Spinal cord (tissue), 10 donors: ENCODE measurements around the gene ATP9B. TPM values are rescaled to one million over a fixed set of nuclear protein-coding genes. Genes with fewer than 3 reads are reported as not detected.
A peak's percentile ranks its signal among the peaks of the same experiment; 100 is the strongest.
"Not testable (repeated sequence)": the region's sequence is repeated elsewhere in the genome, so short reads cannot be mapped to it uniquely, and the experiment has no call there.

Experiments
- DNase-seq, 6 donors: peaks; one replicate each; pipeline versions ENCODE4 v3.0.0 to v3.0.0-alpha.2; 2013 to 2015; ENCODE audit warnings: low spot score in 6 of 6, low read depth in 4 of 6
- H3K27ac ChIP-seq: one replicate; pipeline ENCODE4 v1.5.1; 2013; ENCODE audit warnings: low read depth, low read length, control low read depth
- H3K27me3 ChIP-seq: one replicate; pipeline ENCODE4 v1.6.1; 2013; ENCODE audit warnings: low read length; ENCODE audit not compliant: control insufficient read depth, insufficient read depth
- H3K36me3 ChIP-seq: one replicate; pipeline ENCODE4 v1.6.1; 2013; ENCODE audit warnings: low read length; ENCODE audit not compliant: control insufficient read depth, insufficient read depth
- H3K4me1 ChIP-seq: one replicate; pipeline ENCODE4 v1.6.1; 2013; ENCODE audit warnings: low read length; ENCODE audit not compliant: control insufficient read depth, insufficient read depth
- H3K4me3 ChIP-seq: one replicate; pipeline ENCODE4 v1.5.1; 2013; ENCODE audit warnings: low read depth, low read length, control low read depth
- H3K9me3 ChIP-seq: one replicate; pipeline ENCODE4 v1.6.1; 2013; ENCODE audit warnings: low read length; ENCODE audit not compliant: control insufficient read depth, insufficient read depth
- WGBS: methylation state at CpG from one replicate; pipeline ENCODE4 v1.1.5; 2013; ENCODE audit warnings: missing lambda C conversion rate; ENCODE audit not compliant: insufficient coverage; 5-methylcytosine and 5-hydroxymethylcytosine counted together
- polyA plus RNA-seq, 2 donors: library from polyadenylated mRNA; unstranded; fragments of 120-200 nt; gene quantifications; one replicate each; pipeline ENCODE4 v1.2.1, GENCODE V29; 2013; ENCODE audit not compliant: insufficient read length in 2 of 2
- total RNA-seq, 2 donors: library from RNA; depleted of rRNA in 1 of 2; stranded (reverse); fragments of 120-200 nt in 1 of 2; fragments of >200 nt in 1 of 2; gene quantifications; one replicate each; pipeline versions ENCODE4 v1.2.3 to v1.2.4, GENCODE V29; 2013 to 2014
- donor health status: healthy.

Gene ATP9B
- total and polyA plus RNA-seq, 4 donors, result 19.5 to 72.7 (median 35.6) TPM

- Histone ChIP-seq H3K27ac (no peak overlapping the region), H3K9me3 (no peaks in the 10 kb centered on the region), H3K4me3 (no peak overlapping the region), H3K4me1 (peaks cover 29% of the 10 kb centered on the region), H3K36me3 (peaks cover 52% of the 10 kb centered on the region), H3K27me3 (no peaks in the 10 kb centered on the region)
- WGBS, result 87% methylated on average over 7 of the region's 10 CpGs
- no peak for DNase-seq
These were observed 306.4 kb downstream of the ATP9B start for GRCh38 chr18:79375441-79376154.

GRCh38 chr18:79376661-79377060 is 307.5 kb downstream of the ATP9B start:
- H3K27me3 ChIP-seq, H3K9me3 ChIP-seq, H3K4me3 ChIP-seq, H3K27ac ChIP-seq, DNase-seq: not testable (repeated sequence)
- WGBS, result 96% methylated on average over 8 of the region's 12 CpGs
- H3K36me3 ChIP-seq, result peaks cover 54% of the 10 kb centered on the region
- peaks cover 39% of the 10 kb centered on the region for H3K4me1 ChIP-seq

- WGBS, result 92% methylated on average over 15 of the region's 19 CpGs
- H3K27me3 ChIP-seq, result no peaks in the 10 kb centered on the region
- no peaks in the 10 kb centered on the region for H3K9me3 ChIP-seq
- no peak for DNase-seq
- no peak overlapping the region for H3K4me3 ChIP-seq
- peaks cover 38% of the 10 kb centered on the region for H3K4me1 ChIP-seq
- peaks cover 56% of the 10 kb centered on the region for H3K36me3 ChIP-seq
- peak overlapping the region; percentile 57 for H3K27ac ChIP-seq
These were observed 308.1 kb downstream of the ATP9B start for GRCh38 chr18:79377187-79377891.

GRCh38 chr18:79378536-79379250 is 309.5 kb downstream of the ATP9B start:
- H3K9me3 ChIP-seq, result no peaks in the 10 kb centered on the region

GRCh38 chr18:79379251-79379905 is 310.2 kb downstream of the ATP9B start:
- Histone ChIP-seq H3K9me3 (no peaks in the 10 kb centered on the region), H3K36me3 (peaks cover 51% of the 10 kb centered on the region), H3K27me3 (no peaks in the 10 kb centered on the region), H3K27ac (no peak overlapping the region), H3K4me1 (peaks cover 32% of the 10 kb centered on the region), H3K4me3 (no peak overlapping the region)
- DNase-seq, result no peak
- WGBS, result 61% methylated on average over 18 of the region's 22 CpGs

More at GRCh38 chr18:79378536-79379250, 309.5 kb downstream of the ATP9B start:
- Histone ChIP-seq H3K4me1 (peaks cover 33% of the 10 kb centered on the region), H3K36me3 (peaks cover 57% of the 10 kb centered on the region), H3K4me3 (no peak overlapping the region), H3K27me3 (no peaks in the 10 kb centered on the region), H3K27ac (peak overlapping the region; percentile 57)
- peak in 2 of 6 donors; percentile 88 to 92 for DNase-seq
- 33% methylated on average over 48 of the region's 48 CpGs for WGBS

- Histone ChIP-seq H3K4me1 (peaks cover 32% of the 10 kb centered on the region), H3K36me3 (peaks cover 46% of the 10 kb centered on the region), H3K4me3 (no peak overlapping the region), H3K27ac (no peak overlapping the region), H3K27me3 (no peaks in the 10 kb centered on the region), H3K9me3 (no peaks in the 10 kb centered on the region)
- WGBS, result 93% methylated on average over 40 of the region's 40 CpGs
- no peak for DNase-seq
These were observed 311.0 kb downstream of the ATP9B start for GRCh38 chr18:79379931-79380815.

GRCh38 chr18:79380816-79381806 is 311.9 kb downstream of the ATP9B start:
- WGBS, result 60% methylated on average over 29 of the region's 30 CpGs
- H3K27ac ChIP-seq, result no peak overlapping the region
- DNase-seq, result peak in 2 of 6 donors; percentile 82 to 88

GRCh38 chr18:79381811-79382311 is 312.7 kb downstream of the ATP9B start:
- no peak overlapping the region for H3K4me3 ChIP-seq
- H3K4me1 ChIP-seq, result peaks cover 43% of the 10 kb centered on the region
- no peaks in the 10 kb centered on the region for H3K27me3 ChIP-seq
- H3K27ac ChIP-seq, result no peak overlapping the region
- WGBS, result 84% methylated on average over 16 of the region's 16 CpGs
- DNase-seq, result no peak
- peaks cover 47% of the 10 kb centered on the region for H3K36me3 ChIP-seq
- H3K9me3 ChIP-seq, result no peaks in the 10 kb centered on the region

More at GRCh38 chr18:79380816-79381806, 311.9 kb downstream of the ATP9B start:
- no peak overlapping the region for H3K4me3 ChIP-seq
- no peaks in the 10 kb centered on the region for H3K27me3 ChIP-seq
- peaks cover 46% of the 10 kb centered on the region for H3K36me3 ChIP-seq
- H3K4me1 ChIP-seq, result peaks cover 38% of the 10 kb centered on the region
- no peaks in the 10 kb centered on the region for H3K9me3 ChIP-seq
